IMR-90 (cell line): ENCODE data around the gene SMIM24.

Source experiments
- BHLHE40 ChIP-seq: fragments of 150-350 bp; IDR thresholded peaks from 2 replicates; pipeline ENCODE4 v1.6.1; 2016; ENCODE audit warnings: mild to moderate bottlenecking, low read depth, low read length
- CEBPB ChIP-seq: IDR thresholded peaks from 2 replicates; pipeline ENCODE4 v1.6.1; 2012; ENCODE audit warnings: low read depth, low read length, improper control_type of control experiment
- CHD1 ChIP-seq: IDR thresholded peaks from 2 replicates; pipeline ENCODE4 v1.6.1; 2012; ENCODE audit warnings: low read depth, low read length, improper control_type of control experiment
- CTCF ChIP-seq: conservative IDR thresholded peaks from 2 replicates; pipeline ENCODE4 v1.5.1; 2012; ENCODE audit warnings: mild to moderate bottlenecking, low read depth, low read length, improper control_type of control experiment
- ELK1 ChIP-seq: fragments of 150-350 bp; IDR thresholded peaks from 2 replicates; pipeline ENCODE4 v1.6.1; 2016; ENCODE audit warnings: low read depth, mild to moderate bottlenecking, low read length, moderate library complexity, borderline replicate concordance
- MAZ ChIP-seq: IDR thresholded peaks from 2 replicates; pipeline ENCODE4 v1.6.1; 2012; ENCODE audit warnings: low read depth, mild to moderate bottlenecking, low read length, improper control_type of control experiment, moderate library complexity, borderline replicate concordance
- MXI1 ChIP-seq: IDR thresholded peaks from 2 replicates; pipeline ENCODE4 v1.6.1; 2012; ENCODE audit warnings: low read depth, mild to moderate bottlenecking, low read length, moderate library complexity, borderline replicate concordance
- POLR2A ChIP-seq: IDR thresholded peaks from 2 replicates; pipeline ENCODE4 v1.6.1; 2012; ENCODE audit warnings: mild to moderate bottlenecking, low read depth, low read length
- RAD21 ChIP-seq: IDR thresholded peaks from 2 replicates; pipeline ENCODE4 v1.6.1; 2012; ENCODE audit warnings: low read length, improper control_type of control experiment
- RFX5 ChIP-seq: IDR thresholded peaks from 2 replicates; pipeline ENCODE4 v1.8.0; 2012; ENCODE audit warnings: low read depth, mild to moderate bottlenecking, low read length, moderate library complexity
- USF2 ChIP-seq: fragments of 150-350 bp; IDR thresholded peaks from 2 replicates; pipeline ENCODE4 v1.6.1; 2017; ENCODE audit warnings: mild to moderate bottlenecking, antibody characterized with exemption, low read length, low read depth

- TF ChIP-seq POLR2A: no peak
- no peak for TF ChIP-seq CTCF
- no peak for TF ChIP-seq RAD21
- no peak for TF ChIP-seq USF2
- no peak for TF ChIP-seq CEBPB
- TF ChIP-seq MAZ: no peak
- no peak for TF ChIP-seq MXI1
- no peak for TF ChIP-seq RFX5
- TF ChIP-seq BHLHE40: no peak
- no peak for TF ChIP-seq ELK1
- no peak for TF ChIP-seq CHD1
These were observed 22.6 kb downstream of the SMIM24 start for GRCh38 chr19:3457528-3458228.
